ENCODE data around the gene CSF3R.

DNA sequence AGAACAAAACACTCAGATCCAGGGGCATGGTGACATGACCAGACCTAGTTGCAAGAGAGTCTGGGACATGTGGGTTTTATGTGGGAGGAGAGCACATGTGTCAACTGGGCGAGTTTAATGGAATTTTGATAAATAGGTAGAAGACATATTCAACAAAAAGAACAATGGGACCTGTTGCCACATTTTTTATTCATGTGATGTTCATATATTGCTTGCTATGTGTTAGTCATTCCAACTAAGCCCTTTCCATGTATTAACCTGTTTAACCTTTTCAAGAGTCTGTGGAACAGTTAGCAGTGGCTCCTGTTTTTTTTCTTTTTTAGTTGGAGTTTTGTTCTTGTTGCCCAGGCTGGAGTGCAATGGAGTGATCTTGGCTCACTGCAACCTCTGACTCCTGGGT, 30.1 kb upstream of the CSF3R start:
- TF ChIP-seq, protein P1, sequence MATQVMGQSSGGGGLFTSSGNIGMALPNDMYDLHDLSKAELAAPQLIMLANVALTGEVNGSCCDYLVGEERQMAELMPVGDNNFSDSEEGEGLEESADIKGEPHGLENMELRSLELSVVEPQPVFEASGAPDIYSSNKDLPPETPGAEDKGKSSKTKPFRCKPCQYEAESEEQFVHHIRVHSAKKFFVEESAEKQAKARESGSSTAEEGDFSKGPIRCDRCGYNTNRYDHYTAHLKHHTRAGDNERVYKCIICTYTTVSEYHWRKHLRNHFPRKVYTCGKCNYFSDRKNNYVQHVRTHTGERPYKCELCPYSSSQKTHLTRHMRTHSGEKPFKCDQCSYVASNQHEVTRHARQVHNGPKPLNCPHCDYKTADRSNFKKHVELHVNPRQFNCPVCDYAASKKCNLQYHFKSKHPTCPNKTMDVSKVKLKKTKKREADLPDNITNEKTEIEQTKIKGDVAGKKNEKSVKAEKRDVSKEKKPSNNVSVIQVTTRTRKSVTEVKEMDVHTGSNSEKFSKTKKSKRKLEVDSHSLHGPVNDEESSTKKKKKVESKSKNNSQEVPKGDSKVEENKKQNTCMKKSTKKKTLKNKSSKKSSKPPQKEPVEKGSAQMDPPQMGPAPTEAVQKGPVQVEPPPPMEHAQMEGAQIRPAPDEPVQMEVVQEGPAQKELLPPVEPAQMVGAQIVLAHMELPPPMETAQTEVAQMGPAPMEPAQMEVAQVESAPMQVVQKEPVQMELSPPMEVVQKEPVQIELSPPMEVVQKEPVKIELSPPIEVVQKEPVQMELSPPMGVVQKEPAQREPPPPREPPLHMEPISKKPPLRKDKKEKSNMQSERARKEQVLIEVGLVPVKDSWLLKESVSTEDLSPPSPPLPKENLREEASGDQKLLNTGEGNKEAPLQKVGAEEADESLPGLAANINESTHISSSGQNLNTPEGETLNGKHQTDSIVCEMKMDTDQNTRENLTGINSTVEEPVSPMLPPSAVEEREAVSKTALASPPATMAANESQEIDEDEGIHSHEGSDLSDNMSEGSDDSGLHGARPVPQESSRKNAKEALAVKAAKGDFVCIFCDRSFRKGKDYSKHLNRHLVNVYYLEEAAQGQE (IDR thresholded peaks at IDR 0.05; ENCODE audit: unreplicated experiment) = no peak
- TF ChIP-seq, protein P2, sequence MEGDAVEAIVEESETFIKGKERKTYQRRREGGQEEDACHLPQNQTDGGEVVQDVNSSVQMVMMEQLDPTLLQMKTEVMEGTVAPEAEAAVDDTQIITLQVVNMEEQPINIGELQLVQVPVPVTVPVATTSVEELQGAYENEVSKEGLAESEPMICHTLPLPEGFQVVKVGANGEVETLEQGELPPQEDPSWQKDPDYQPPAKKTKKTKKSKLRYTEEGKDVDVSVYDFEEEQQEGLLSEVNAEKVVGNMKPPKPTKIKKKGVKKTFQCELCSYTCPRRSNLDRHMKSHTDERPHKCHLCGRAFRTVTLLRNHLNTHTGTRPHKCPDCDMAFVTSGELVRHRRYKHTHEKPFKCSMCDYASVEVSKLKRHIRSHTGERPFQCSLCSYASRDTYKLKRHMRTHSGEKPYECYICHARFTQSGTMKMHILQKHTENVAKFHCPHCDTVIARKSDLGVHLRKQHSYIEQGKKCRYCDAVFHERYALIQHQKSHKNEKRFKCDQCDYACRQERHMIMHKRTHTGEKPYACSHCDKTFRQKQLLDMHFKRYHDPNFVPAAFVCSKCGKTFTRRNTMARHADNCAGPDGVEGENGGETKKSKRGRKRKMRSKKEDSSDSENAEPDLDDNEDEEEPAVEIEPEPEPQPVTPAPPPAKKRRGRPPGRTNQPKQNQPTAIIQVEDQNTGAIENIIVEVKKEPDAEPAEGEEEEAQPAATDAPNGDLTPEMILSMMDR (conservative IDR thresholded peaks at IDR 0.05; ENCODE audit: low read depth in 2 of 2) = no peak
